WTC11 (cell line): Measurements from ENCODE around the gene TRRAP.

Experiments
- CBFB ChIP-seq: sonication (generic); formaldehyde crosslinking; IDR thresholded peaks from 2 replicates; pipeline ENCODE4 v1.8.1; 2022; ENCODE audit warnings: mild to moderate bottlenecking, low read depth, missing genetic modification reagents
- CREB1 ChIP-seq: sonication (generic); formaldehyde crosslinking; IDR thresholded peaks from 2 replicates; pipeline ENCODE4 v1.8.0; 2023; ENCODE audit warnings: mild to moderate bottlenecking, missing genetic modification reagents
- CTCF ChIP-seq: fragments of 200-600 bp; IDR thresholded peaks from 2 replicates; pipeline ENCODE4 v1.8.0; 2022; ENCODE audit warnings: antibody characterized with exemption
- ESRRA ChIP-seq: sonication (generic); formaldehyde crosslinking; IDR thresholded peaks from 2 replicates; pipeline ENCODE4 v1.8.1; 2022; ENCODE audit warnings: mild to moderate bottlenecking, missing genetic modification reagents, borderline replicate concordance
- JAZF1 ChIP-seq: fragments of 250-450 bp; sonication (Bioruptor Pico); IDR thresholded peaks from 2 replicates; pipeline ENCODE4 v1.9.0; 2021; ENCODE audit warnings: moderate library complexity, mild to moderate bottlenecking, inconsistent platforms
- KAT7 ChIP-seq: sonication (generic); formaldehyde crosslinking; IDR thresholded peaks from 2 replicates; pipeline ENCODE4 v1.8.1; 2023; ENCODE audit warnings: missing genetic modification reagents, mild to moderate bottlenecking, borderline replicate concordance
- NFE2L1 ChIP-seq: sonication (generic); formaldehyde crosslinking; IDR thresholded peaks from 2 replicates; pipeline ENCODE4 v1.8.1; 2023; ENCODE audit warnings: missing genetic modification reagents
- NR2C2 ChIP-seq: sonication (generic); formaldehyde crosslinking; IDR thresholded peaks from 2 replicates; pipeline ENCODE4 v1.8.0; 2022; ENCODE audit warnings: mild to moderate bottlenecking, missing genetic modification reagents
- TEAD4 ChIP-seq: sonication (generic); formaldehyde crosslinking; IDR thresholded peaks from 2 replicates; pipeline ENCODE4 v1.8.0; 2022; ENCODE audit warnings: mild to moderate bottlenecking, missing genetic modification reagents
- USF1 ChIP-seq: sonication (generic); formaldehyde crosslinking; IDR thresholded peaks from 2 replicates; pipeline ENCODE4 v1.8.0; 2022; ENCODE audit warnings: mild to moderate bottlenecking, missing genetic modification reagents
- USF2 ChIP-seq: sonication (generic); formaldehyde crosslinking; IDR thresholded peaks from 2 replicates; pipeline ENCODE4 v1.8.1; 2023; ENCODE audit warnings: mild to moderate bottlenecking, missing genetic modification reagents, moderate library complexity
- ZNF121 ChIP-seq: sonication (generic); formaldehyde crosslinking; IDR thresholded peaks from 2 replicates; pipeline ENCODE4 v1.8.0; 2023; ENCODE audit warnings: missing genetic modification reagents
- TF ChIP-seq, protein P1 (sequence below): fragments of 250-450 bp; sonication (Bioruptor Pico); conservative IDR thresholded peaks from 2 replicates; pipeline ENCODE4 v1.9.0; 2021; ENCODE audit warnings: mild to moderate bottlenecking
- TF ChIP-seq, protein P2 (sequence below): fragments of 250-450 bp; sonication (Bioruptor Pico); IDR thresholded peaks from 2 replicates; pipeline ENCODE4 v1.8.0; 2021; ENCODE audit warnings: mild to moderate bottlenecking

GRCh38 chr7:98831641-98832221 is 46.6 kb upstream of the TRRAP start:
- TF ChIP-seq ESRRA (CRISPR knock-in tag), result no peak
- TF ChIP-seq, protein P1, sequence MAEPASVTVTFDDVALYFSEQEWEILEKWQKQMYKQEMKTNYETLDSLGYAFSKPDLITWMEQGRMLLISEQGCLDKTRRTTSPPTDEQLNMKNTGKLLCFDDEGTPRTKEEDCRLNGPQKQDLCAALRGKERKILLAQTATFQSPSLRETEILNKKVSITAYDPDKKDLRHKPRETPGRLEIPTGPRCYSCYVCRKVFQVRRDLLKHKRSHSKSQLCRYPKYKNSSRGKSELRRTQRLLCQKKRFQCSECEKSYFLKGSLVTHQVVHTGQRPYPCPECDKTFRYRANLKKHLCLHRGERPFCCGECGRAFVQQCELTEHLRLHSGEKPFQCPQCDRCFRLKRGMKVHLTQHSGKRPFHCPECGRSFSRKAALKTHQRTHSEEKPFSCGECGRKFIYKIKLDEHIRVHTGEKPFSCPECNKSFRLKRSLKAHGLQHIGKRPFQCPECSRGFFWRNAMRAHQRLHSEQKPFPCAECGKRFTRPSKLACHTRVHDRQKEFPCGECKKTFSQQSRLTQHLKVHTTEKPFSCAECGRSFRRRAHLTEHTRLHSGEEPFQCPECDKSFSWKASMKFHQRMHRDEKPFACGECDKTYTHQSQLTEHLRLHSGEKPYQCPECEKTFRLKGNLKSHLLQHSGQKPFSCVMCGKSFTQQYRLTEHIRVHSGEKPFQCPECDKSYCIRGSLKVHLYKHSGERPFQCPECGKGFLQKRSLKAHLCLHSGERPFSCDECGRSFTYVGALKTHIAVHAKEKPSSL (CRISPR knock-in tag), result no peak
- TF ChIP-seq, protein P2, sequence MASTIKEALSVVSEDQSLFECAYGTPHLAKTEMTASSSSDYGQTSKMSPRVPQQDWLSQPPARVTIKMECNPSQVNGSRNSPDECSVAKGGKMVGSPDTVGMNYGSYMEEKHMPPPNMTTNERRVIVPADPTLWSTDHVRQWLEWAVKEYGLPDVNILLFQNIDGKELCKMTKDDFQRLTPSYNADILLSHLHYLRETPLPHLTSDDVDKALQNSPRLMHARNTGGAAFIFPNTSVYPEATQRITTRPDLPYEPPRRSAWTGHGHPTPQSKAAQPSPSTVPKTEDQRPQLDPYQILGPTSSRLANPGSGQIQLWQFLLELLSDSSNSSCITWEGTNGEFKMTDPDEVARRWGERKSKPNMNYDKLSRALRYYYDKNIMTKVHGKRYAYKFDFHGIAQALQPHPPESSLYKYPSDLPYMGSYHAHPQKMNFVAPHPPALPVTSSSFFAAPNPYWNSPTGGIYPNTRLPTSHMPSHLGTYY (CRISPR knock-in tag), result no peak
- TF ChIP-seq USF2, result no peak
- peak; percentile 81 for TF ChIP-seq CTCF
- no peak for TF ChIP-seq NR2C2 (CRISPR knock-in tag)
- TF ChIP-seq CBFB (CRISPR knock-in tag), result no peak
- TF ChIP-seq ZNF121 (CRISPR knock-in tag), result peak; percentile 74
- no peak for TF ChIP-seq NFE2L1
- no peak for TF ChIP-seq CREB1 (CRISPR knock-in tag)
- TF ChIP-seq TEAD4 (CRISPR knock-in tag), result no peak
- no peak for TF ChIP-seq JAZF1 (CRISPR knock-in tag)
- no peak for TF ChIP-seq USF1 (CRISPR knock-in tag)
- TF ChIP-seq KAT7 (CRISPR knock-in tag), result no peak
